Measurements from ENCODE around the gene IQSEC3.

DNA sequence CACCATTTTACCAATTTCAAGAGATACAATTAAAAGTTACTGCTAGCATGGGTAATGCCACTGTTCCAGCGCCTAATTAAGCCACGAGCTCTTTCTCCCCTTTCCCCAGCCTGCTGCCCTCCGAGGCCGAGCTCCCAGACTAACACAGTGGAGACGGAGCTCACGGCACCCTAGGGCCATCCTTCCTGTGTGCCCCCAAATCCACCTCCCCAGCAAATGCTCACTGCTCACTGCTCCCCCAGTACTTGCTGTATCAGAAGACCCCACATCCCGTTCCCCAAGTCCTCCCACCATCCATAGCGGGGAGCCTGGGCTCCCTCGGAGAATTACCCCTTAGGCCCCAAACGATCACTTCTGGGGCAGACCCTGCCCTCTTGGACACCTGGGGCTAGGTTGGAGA is 104.7 kb downstream of the IQSEC3 start:
- no peak for TF ChIP-seq CTCF (IDR thresholded peaks at IDR 0.05)
- no peak for TF ChIP-seq POLR2AphosphoS5 (IDR thresholded peaks at IDR 0.05; ENCODE audit: low read depth, low read length)
- TF ChIP-seq, protein P1, sequence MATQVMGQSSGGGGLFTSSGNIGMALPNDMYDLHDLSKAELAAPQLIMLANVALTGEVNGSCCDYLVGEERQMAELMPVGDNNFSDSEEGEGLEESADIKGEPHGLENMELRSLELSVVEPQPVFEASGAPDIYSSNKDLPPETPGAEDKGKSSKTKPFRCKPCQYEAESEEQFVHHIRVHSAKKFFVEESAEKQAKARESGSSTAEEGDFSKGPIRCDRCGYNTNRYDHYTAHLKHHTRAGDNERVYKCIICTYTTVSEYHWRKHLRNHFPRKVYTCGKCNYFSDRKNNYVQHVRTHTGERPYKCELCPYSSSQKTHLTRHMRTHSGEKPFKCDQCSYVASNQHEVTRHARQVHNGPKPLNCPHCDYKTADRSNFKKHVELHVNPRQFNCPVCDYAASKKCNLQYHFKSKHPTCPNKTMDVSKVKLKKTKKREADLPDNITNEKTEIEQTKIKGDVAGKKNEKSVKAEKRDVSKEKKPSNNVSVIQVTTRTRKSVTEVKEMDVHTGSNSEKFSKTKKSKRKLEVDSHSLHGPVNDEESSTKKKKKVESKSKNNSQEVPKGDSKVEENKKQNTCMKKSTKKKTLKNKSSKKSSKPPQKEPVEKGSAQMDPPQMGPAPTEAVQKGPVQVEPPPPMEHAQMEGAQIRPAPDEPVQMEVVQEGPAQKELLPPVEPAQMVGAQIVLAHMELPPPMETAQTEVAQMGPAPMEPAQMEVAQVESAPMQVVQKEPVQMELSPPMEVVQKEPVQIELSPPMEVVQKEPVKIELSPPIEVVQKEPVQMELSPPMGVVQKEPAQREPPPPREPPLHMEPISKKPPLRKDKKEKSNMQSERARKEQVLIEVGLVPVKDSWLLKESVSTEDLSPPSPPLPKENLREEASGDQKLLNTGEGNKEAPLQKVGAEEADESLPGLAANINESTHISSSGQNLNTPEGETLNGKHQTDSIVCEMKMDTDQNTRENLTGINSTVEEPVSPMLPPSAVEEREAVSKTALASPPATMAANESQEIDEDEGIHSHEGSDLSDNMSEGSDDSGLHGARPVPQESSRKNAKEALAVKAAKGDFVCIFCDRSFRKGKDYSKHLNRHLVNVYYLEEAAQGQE (IDR thresholded peaks at IDR 0.05; ENCODE audit: insufficient read depth in 1 of 2, low read depth in 2 of 2, low read length in 1 of 2): no peak
- no peak for TF ChIP-seq TCF7L2 (IDR thresholded peaks at IDR 0.05; ENCODE audit: low read depth, low read length)
- no peak for TF ChIP-seq SIN3A (IDR thresholded peaks at IDR 0.05; ENCODE audit: borderline replicate concordance, insufficient read depth, low read depth, low read length)
